HCT116 (cell line): ENCODE measurements around the gene CPNE8. TPM values are rescaled to one million over a fixed set of nuclear protein-coding genes. Genes with fewer than 3 reads are reported as not detected.

Experiments
- ATAC-seq: fragments of 200-7000 bp; cut with Tn5 transposase; 2 replicates; pipeline ENCODE4 v1.9.1; 2020; ENCODE audit warnings: mild to moderate bottlenecking, moderate library complexity
- BruUV-seq: library from RNA; stranded (reverse); fragments of 400-500 nt; replicated peaks from 2 replicates; lab custom pipeline; 2021; lab: Mats Ljungman, UMichigan
- CTCF ChIA-PET: fragments of 300-600 bp; sonication (Branson Sonifier 250); formaldehyde crosslinking; loops from one replicate; lab custom pipeline; 2021; ENCODE audit warnings: antibody characterized with exemption; lab: Charles Lee
- POLR2A ChIA-PET: fragments of 300-600, 350-600 bp; sonication (Branson Sonifier 250); formaldehyde crosslinking; loops from one replicate; lab custom pipeline; 2021; ENCODE audit warnings: antibody characterized with exemption; lab: Charles Lee
- RAD21 ChIA-PET, 2 experiments: fragments of 300-600 bp; sonication (Branson Sonifier 250); formaldehyde crosslinking; loops; one replicate each; lab custom pipeline; 2023; ENCODE audit warnings: low total read pairs in 2 of 2; ENCODE audit not compliant: uncharacterized antibody in 2 of 2, unreplicated experiment in 2 of 2, low non-redundant PET in 1 of 2; lab: Charles Lee
- DNase-seq: peaks from one replicate; pipeline ENCODE4 v3.0.0-alpha.2; 2010; ENCODE audit warnings: low read depth, low spot score
- H2AFZ ChIP-seq: fragments of 200-600 bp; shearing (Covaris generic), sonication (generic); 2 replicates; pipeline ENCODE4 v1.6.1; 2017; ENCODE audit warnings: low read depth, mixed run types, mixed read lengths, antibody characterized with exemption, low read length; ENCODE audit not compliant: poor library complexity, severe bottlenecking
- H3K27ac ChIP-seq: 2 replicates; pipeline ENCODE4 v1.5.1; 2012; ENCODE audit warnings: low read depth, low read length
- H3K27me3 ChIP-seq: fragments of 200-600 bp; sonication (generic); 2 replicates; pipeline ENCODE4 v1.6.1; 2016; ENCODE audit warnings: mixed run types, low read length, mixed read lengths; ENCODE audit not compliant: insufficient read depth
- H3K36me3 ChIP-seq, 2 experiments: fragments of 200-500 bp in 1 of 2; fragments of 200-600 bp in 1 of 2; sonication (Bioruptor generic) in 1 of 2; sonication (generic) in 1 of 2; 2 replicates each; pipeline versions ENCODE4 v1.5.1 to v1.6.1; 2014 to 2016; ENCODE audit warnings: low read length in 2 of 2, inconsistent platforms in 1 of 2, mixed read lengths in 1 of 2, mixed run types in 1 of 2; ENCODE audit not compliant: insufficient read depth in 2 of 2, control insufficient read depth in 1 of 2
- H3K4me1 ChIP-seq, 2 experiments: fragments of 200-600 bp in 1 of 2; sonication (generic) in 1 of 2; 2 replicates each; pipeline versions ENCODE4 v1.5.1 to v1.6.1; 2012 to 2017; ENCODE audit warnings: low read length in 2 of 2, inconsistent platforms in 1 of 2, mild to moderate bottlenecking in 1 of 2, mixed read lengths in 1 of 2, mixed run types in 1 of 2, moderate library complexity in 1 of 2; ENCODE audit not compliant: insufficient read depth in 2 of 2, control insufficient read depth in 1 of 2
- H3K4me2 ChIP-seq: fragments of 200-600 bp; sonication (generic); 2 replicates; pipeline ENCODE4 v1.6.1; 2017; ENCODE audit warnings: mixed run types, low read length, mixed read lengths
- H3K4me3 ChIP-seq, 2 experiments: fragments of 200-600 bp in 1 of 2; sonication (generic) in 1 of 2; replicated peaks in 1 of 2; 2 replicates each; pipeline ENCODE4 v1.5.1; 2011 to 2016; ENCODE audit warnings: low read length in 2 of 2, control low read depth in 1 of 2, low read depth in 1 of 2, mild to moderate bottlenecking in 1 of 2, mixed read lengths in 1 of 2, mixed run types in 1 of 2
- H3K79me2 ChIP-seq: fragments of 200-600 bp; sonication (generic); 2 replicates; pipeline ENCODE4 v1.6.1; 2017; ENCODE audit warnings: mild to moderate bottlenecking, mixed run types, low read length, moderate library complexity, mixed read lengths; ENCODE audit not compliant: insufficient read depth
- H3K9ac ChIP-seq: fragments of 200-600 bp; sonication (generic); 2 replicates; pipeline ENCODE4 v1.6.1; 2016; ENCODE audit warnings: low read length, mixed read lengths
- H3K9me2 ChIP-seq: fragments of 200-600 bp; sonication (generic), shearing (Covaris generic); 2 replicates; pipeline ENCODE4 v1.6.1; 2017; ENCODE audit warnings: mixed run types, mild to moderate bottlenecking, moderate library complexity; ENCODE audit not compliant: insufficient read depth
- H3K9me3 ChIP-seq, 2 experiments: fragments of 200-500 bp in 1 of 2; fragments of 200-600 bp in 1 of 2; sonication (Bioruptor generic) in 1 of 2; sonication (generic) in 1 of 2; 2 replicates each; pipeline ENCODE4 v1.6.1; 2014 to 2017; ENCODE audit warnings: low read length in 2 of 2, mixed read lengths in 2 of 2, inconsistent platforms in 1 of 2, low read depth in 1 of 2, mild to moderate bottlenecking in 1 of 2, mixed run types in 1 of 2, moderate library complexity in 1 of 2; ENCODE audit not compliant: control insufficient read depth in 1 of 2, insufficient read depth in 1 of 2
- H4K20me1 ChIP-seq: fragments of 200-600 bp; sonication (generic), shearing (Covaris generic); 2 replicates; pipeline ENCODE4 v1.6.1; 2017; ENCODE audit warnings: mixed run types, mild to moderate bottlenecking, moderate library complexity; ENCODE audit not compliant: insufficient read depth
- ATF3 ChIP-seq: IDR thresholded peaks from 2 replicates; pipeline ENCODE4 v1.6.1; 2012
- CBX3 ChIP-seq: IDR thresholded peaks from 2 replicates; pipeline ENCODE4 v1.6.1; 2012; ENCODE audit warnings: low read depth
- CEBPB ChIP-seq: IDR thresholded peaks from 2 replicates; pipeline ENCODE4 v1.6.1; 2012; ENCODE audit warnings: low read depth
- CTCF ChIP-seq, 3 experiments: fragments of 200-600 bp in 1 of 3; sonication (generic) in 1 of 3; IDR thresholded peaks in 2 of 3; conservative IDR thresholded peaks in 1 of 3; 2 replicates each; pipeline ENCODE4 v1.5.1; 2012 to 2017; ENCODE audit warnings: low read depth in 2 of 3, low read length in 2 of 3, antibody characterized with exemption in 1 of 3, borderline replicate concordance in 1 of 3, control low read depth in 1 of 3, mild to moderate bottlenecking in 1 of 3, mixed read lengths in 1 of 3, mixed run types in 1 of 3, moderate library complexity in 1 of 3; ENCODE audit not compliant: insufficient read depth in 1 of 3
- EZH2 ChIP-seq: fragments of 200-600 bp; sonication (generic); IDR thresholded peaks from 2 replicates; pipeline ENCODE4 v1.6.1; 2017; ENCODE audit warnings: antibody characterized with exemption, mixed run types
- EZH2phosphoT487 ChIP-seq: fragments of 200-600 bp; IDR thresholded peaks from 2 replicates; pipeline ENCODE4 v1.6.1; 2018; ENCODE audit warnings: antibody characterized with exemption, borderline replicate concordance
- MAX ChIP-seq: IDR thresholded peaks from 2 replicates; pipeline ENCODE4 v1.6.1; 2012
- POLR2AphosphoS5 ChIP-seq: IDR thresholded peaks from 2 replicates; pipeline ENCODE4 v1.6.1; 2011; ENCODE audit warnings: mild to moderate bottlenecking, low read depth, low read length, moderate library complexity
- SIN3A ChIP-seq: IDR thresholded peaks from 2 replicates; pipeline ENCODE4 v1.6.1; 2012; ENCODE audit warnings: low read depth
- SRF ChIP-seq: IDR thresholded peaks from 2 replicates; pipeline ENCODE4 v1.6.1; 2012; ENCODE audit warnings: low read depth
- TCF7L2 ChIP-seq: IDR thresholded peaks from 2 replicates; pipeline ENCODE4 v1.7.0; 2011; ENCODE audit warnings: borderline replicate concordance, inconsistent platforms; ENCODE audit not compliant: insufficient read depth, insufficient read length; ENCODE audit errors: extremely low read depth
- YY1 ChIP-seq: IDR thresholded peaks from 2 replicates; pipeline ENCODE4 v1.6.1; 2011; ENCODE audit warnings: low read length, low read depth, moderate library complexity, mild to moderate bottlenecking; ENCODE audit not compliant: insufficient replicate concordance; ENCODE audit errors: extremely low read depth
- ZFX ChIP-seq: fragments of 450-650 bp; IDR thresholded peaks from 2 replicates; pipeline ENCODE4 v1.6.1; 2017
- ZNF274 ChIP-seq: fragments of 200-500 bp; sonication (Bioruptor generic); IDR thresholded peaks from 2 replicates; pipeline ENCODE4 v1.6.1; 2014; ENCODE audit warnings: mild to moderate bottlenecking, low read depth, low read length, inconsistent platforms
- intact Hi-C: fragments of 100-400 bp; cut with micrococcal nuclease; formaldehyde crosslinking; loops from 2 replicates; pipeline ENCODE4 v1.10.0; 2022
- total RNA-seq: library from RNA; stranded (reverse); gene quantifications from one replicate; pipeline ENCODE4 v1.2.1, GENCODE V29; 2021; ENCODE audit not compliant: unreplicated experiment
- TF ChIP-seq, protein P1 (sequence below): IDR thresholded peaks from 2 replicates; pipeline ENCODE4 v1.6.1; 2011; ENCODE audit warnings: mild to moderate bottlenecking, low read length, moderate library complexity; ENCODE audit not compliant: insufficient replicate concordance; ENCODE audit errors: extremely low read depth

CPNE8 gene
- total RNA-seq, 1 experiment from 2014 or later: 14.2 TPM

GRCh38 chr12:38838056-38838850 is 67.1 kb downstream of the CPNE8 start:
- RAD21 ChIA-PET: no interaction called here
- Histone ChIP-seq H3K27me3 (no peaks in the 10 kb centered on the region), H3K79me2 (no peaks in the 10 kb centered on the region), H3K9me3 (no peaks in the 10 kb centered on the region), H3K9ac (no peak overlapping the region), H3K4me2 (no peak overlapping the region), H4K20me1 (no peaks in the 10 kb centered on the region), H2AFZ (no peak overlapping the region), H3K4me3 (no peak overlapping the region), H3K4me1 (no peaks in the 10 kb centered on the region), H3K27ac (no peak overlapping the region), H3K9me2 (no peaks in the 10 kb centered on the region), H3K36me3 (no peaks in the 10 kb centered on the region)
- CTCF ChIA-PET: no interaction called here
- intact Hi-C loops: no loop called here
- TF ChIP-seq, protein P1, sequence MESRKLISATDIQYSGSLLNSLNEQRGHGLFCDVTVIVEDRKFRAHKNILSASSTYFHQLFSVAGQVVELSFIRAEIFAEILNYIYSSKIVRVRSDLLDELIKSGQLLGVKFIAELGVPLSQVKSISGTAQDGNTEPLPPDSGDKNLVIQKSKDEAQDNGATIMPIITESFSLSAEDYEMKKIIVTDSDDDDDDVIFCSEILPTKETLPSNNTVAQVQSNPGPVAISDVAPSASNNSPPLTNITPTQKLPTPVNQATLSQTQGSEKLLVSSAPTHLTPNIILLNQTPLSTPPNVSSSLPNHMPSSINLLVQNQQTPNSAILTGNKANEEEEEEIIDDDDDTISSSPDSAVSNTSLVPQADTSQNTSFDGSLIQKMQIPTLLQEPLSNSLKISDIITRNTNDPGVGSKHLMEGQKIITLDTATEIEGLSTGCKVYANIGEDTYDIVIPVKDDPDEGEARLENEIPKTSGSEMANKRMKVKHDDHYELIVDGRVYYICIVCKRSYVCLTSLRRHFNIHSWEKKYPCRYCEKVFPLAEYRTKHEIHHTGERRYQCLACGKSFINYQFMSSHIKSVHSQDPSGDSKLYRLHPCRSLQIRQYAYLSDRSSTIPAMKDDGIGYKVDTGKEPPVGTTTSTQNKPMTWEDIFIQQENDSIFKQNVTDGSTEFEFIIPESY: no peak
- no peak for TF ChIP-seq ZNF274
- TF ChIP-seq MAX: no peak
- TF ChIP-seq EZH2: no peak
- TF ChIP-seq SIN3A: no peak
- TF ChIP-seq TCF7L2: no peak
- no peak for TF ChIP-seq YY1
- TF ChIP-seq CTCF (IDR thresholded peaks at IDR 0.05 in 2 of 3, conservative IDR thresholded peaks at IDR 0.05 in 1 of 3; ENCODE audit: borderline replicate concordance in 1 of 3, insufficient read depth in 1 of 3, low read depth in 2 of 3, low read length in 2 of 3): no peak
- no peak for TF ChIP-seq EZH2phosphoT487
- no peak for TF ChIP-seq ATF3
- TF ChIP-seq CBX3: no peak
- TF ChIP-seq SRF: no peak
- no peak for TF ChIP-seq POLR2AphosphoS5
- TF ChIP-seq ZFX: no peak
- no peak for TF ChIP-seq CEBPB
- no peak for DNase-seq
- no peak for ATAC-seq
- POLR2A ChIA-PET: no interaction called here
- TSS peak; percentile 23 for BruUV-seq
